ENCODE results near the gene AOAH. TPM values are rescaled to one million over a fixed set of nuclear protein-coding genes. Genes with fewer than 3 reads are reported as not detected.

Gene AOAH
- total and polyA plus RNA-seq, 11 donors = 0.65 to 42.0 (median 1.8) TPM

- Histone ChIP-seq H3K4me1 (peaks cover 0 to 5% (median 0%) of the 10 kb centered on the region in 12 donors), H3K27ac (no peak overlapping the region), H3K36me3 (peaks cover 0 to 6% (median 0%) of the 10 kb centered on the region in 9 donors), H3K9me3 (no peaks in the 10 kb centered on the region), H3K27me3 (no peaks in the 10 kb centered on the region), H3K4me3 (no peak overlapping the region)
- no peak for TF ChIP-seq POLR2A (IDR thresholded peaks at IDR 0.05)
- no peak for TF ChIP-seq CTCF (IDR thresholded peaks at IDR 0.05)
- ATAC-seq = no peak
- WGBS, 4 donors = 50 to 57% (median 55%) methylated on average over 6 of the region's 6 CpGs
- DNase-seq = no peak
- intact Hi-C loops (cut with DNase I) = no loop called here
These were observed 33.6 kb downstream of the AOAH start for GRCh38 chr7:36690514-36691187.

DNA sequence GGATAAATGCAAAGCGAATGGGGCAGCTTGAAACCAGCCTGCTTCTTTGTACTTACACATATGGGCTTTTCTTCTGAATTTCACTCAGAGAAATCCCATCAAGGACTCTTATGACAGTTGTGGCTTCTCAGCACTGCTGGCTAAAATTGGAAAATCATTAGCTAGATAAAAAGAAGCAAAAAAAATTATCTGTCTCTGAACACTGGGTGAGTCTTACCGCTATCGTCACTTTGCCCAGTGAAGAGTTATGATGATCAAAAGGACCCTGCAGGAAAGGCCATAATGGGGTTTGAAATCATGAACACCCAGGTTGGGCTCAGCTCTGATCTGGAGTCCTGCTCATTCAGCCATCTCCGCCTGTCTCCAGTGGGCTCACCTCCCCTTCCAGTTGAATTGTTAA is 34.3 kb downstream of the AOAH start:
- TF ChIP-seq CTCF (IDR thresholded peaks at IDR 0.05) (no peak), POLR2A (IDR thresholded peaks at IDR 0.05) (no peak)
- intact Hi-C loops (cut with DNase I) = no loop called here
- WGBS, 4 donors = 80 to 91% (median 86%) methylated on average over 4 of the region's 4 CpGs

DNA sequence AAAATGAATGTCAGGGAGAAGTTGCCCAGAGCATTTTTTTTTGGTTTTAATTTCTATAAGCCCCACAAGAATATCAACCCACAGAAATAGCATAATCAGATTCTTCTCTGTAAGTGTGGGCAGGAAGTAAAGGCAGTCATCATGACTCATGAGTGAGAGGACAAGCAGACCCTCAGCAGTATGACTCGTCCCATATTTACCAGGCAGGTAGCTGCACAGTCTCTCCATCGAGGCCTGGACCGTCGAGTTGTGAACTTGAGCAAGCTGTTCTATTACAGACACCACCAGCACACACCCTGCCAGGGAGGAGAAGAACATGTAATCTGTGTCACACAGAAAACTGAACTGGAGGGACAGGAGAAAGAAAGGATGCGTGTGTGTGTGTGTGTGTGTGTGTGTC is 37.8 kb downstream of the AOAH start:
- H3K27me3 ChIP-seq = no peaks in the 10 kb centered on the region
- ATAC-seq (no peak), DNase-seq (no peak)
- no peak overlapping the region for H3K27ac ChIP-seq
- no peaks in the 10 kb centered on the region for H3K9me3 ChIP-seq
- H3K4me3 ChIP-seq = no peak overlapping the region
- TF ChIP-seq CTCF (IDR thresholded peaks at IDR 0.05) = no peak
- TF ChIP-seq POLR2A (IDR thresholded peaks at IDR 0.05) = no peak
- WGBS, 4 donors = 58 to 66% (median 62%) methylated on average over 5 of the region's 5 CpGs
- peaks cover 0 to 6% (median 0%) of the 10 kb centered on the region in 9 donors for H3K36me3 ChIP-seq
- peaks cover 0 to 5% (median 0%) of the 10 kb centered on the region in 12 donors for H3K4me1 ChIP-seq
- intact Hi-C loops (cut with DNase I) = no loop called here

More for the DNA sequence above, 34.3 kb downstream of the AOAH start:
- H3K27ac ChIP-seq = no peak overlapping the region
- no peak for DNase-seq
- no peak overlapping the region for H3K4me3 ChIP-seq
- no peak for ATAC-seq
- no peaks in the 10 kb centered on the region for H3K9me3 ChIP-seq
- peaks cover 0 to 5% (median 0%) of the 10 kb centered on the region in 12 donors for H3K4me1 ChIP-seq
- no peaks in the 10 kb centered on the region for H3K27me3 ChIP-seq
- H3K36me3 ChIP-seq = peaks cover 0 to 6% (median 0%) of the 10 kb centered on the region in 9 donors

- Histone ChIP-seq H3K36me3 (peaks cover 0 to 6% (median 0%) of the 10 kb centered on the region in 9 donors), H3K4me1 (no peaks in the 10 kb centered on the region), H3K27me3 (no peaks in the 10 kb centered on the region), H3K4me3 (no peak overlapping the region), H3K9me3 (no peaks in the 10 kb centered on the region), H3K27ac (no peak overlapping the region)
- WGBS, 4 donors = 42 to 47% (median 45%) methylated on average over 3 of the region's 3 CpGs
- DNase-seq (no peak), ATAC-seq (no peak)
- intact Hi-C loops (cut with DNase I) = no loop called here
- TF ChIP-seq POLR2A (IDR thresholded peaks at IDR 0.05) (no peak), CTCF (IDR thresholded peaks at IDR 0.05) (no peak)
These were observed 39.3 kb downstream of the AOAH start for GRCh38 chr7:36684954-36685353.

All from heart left ventricle (tissue), 16 donors.